GM12873 (cell line): Measurements from ENCODE around the gene CLMP.

Experiments
- TF ChIP-seq, protein P1 (sequence below): IDR thresholded peaks from 2 replicates; pipeline ENCODE4 v1.5.1; 2012; ENCODE audit warnings: low read depth, mild to moderate bottlenecking, moderate library complexity, low read length, control low read depth; ENCODE audit not compliant: insufficient read depth; ENCODE audit errors: missing control alignments

The CLMP gene

DNA sequence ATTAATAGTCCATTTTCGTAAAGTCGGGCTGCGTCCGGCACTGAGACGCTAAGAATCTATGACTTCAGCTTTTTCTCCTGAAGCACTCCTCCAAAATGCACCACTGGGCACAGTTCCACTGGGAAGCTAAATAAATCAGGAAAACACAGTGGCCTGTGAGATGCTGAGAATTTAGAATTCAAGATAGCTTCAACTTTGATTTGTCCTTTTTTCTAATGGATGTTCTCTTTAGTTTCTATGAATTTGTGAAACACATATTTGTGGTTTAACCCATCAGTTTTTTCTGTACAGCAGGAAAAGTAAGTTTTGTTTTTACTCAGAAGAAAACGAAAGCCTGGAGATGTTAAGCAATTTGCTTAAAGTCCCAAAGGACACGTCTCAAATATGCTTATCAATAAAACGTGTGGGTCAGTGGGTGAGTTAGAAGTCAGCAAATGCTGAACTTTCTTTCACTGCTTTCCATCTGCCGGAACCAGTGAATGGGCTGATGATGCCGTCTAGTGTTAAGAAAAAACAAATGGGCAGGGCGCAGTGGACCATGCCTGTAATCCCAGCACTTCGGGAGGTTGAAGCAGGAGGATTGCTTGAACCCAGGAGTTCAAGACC is 40.7 kb upstream of the CLMP start:
- TF ChIP-seq, protein P1, sequence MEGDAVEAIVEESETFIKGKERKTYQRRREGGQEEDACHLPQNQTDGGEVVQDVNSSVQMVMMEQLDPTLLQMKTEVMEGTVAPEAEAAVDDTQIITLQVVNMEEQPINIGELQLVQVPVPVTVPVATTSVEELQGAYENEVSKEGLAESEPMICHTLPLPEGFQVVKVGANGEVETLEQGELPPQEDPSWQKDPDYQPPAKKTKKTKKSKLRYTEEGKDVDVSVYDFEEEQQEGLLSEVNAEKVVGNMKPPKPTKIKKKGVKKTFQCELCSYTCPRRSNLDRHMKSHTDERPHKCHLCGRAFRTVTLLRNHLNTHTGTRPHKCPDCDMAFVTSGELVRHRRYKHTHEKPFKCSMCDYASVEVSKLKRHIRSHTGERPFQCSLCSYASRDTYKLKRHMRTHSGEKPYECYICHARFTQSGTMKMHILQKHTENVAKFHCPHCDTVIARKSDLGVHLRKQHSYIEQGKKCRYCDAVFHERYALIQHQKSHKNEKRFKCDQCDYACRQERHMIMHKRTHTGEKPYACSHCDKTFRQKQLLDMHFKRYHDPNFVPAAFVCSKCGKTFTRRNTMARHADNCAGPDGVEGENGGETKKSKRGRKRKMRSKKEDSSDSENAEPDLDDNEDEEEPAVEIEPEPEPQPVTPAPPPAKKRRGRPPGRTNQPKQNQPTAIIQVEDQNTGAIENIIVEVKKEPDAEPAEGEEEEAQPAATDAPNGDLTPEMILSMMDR = no peak

DNA sequence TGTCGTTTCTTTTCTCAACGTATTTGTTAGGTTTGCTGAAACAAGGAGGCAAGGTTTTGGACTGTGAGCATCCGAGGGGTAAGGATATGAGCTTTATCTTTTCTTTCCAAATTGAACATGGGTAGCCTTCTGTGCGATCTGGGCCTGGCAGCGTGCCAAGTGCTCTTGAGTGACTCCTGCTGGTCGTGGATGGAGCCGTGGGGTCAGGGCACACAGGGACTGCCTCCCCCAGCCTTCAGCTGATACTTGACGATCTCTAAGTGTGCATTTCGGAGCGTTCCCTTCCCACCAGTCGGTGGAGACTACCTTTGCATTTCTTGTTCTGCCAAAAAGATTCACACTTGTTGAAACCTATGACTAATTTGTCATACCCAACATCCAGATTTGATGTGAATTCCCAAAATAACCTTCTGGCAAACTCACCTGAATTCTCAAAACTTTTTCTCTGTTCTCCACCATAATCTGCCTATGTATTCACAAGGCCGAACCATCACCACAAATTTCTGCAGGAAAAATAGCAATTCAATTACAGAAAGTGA is 40.1 kb upstream of the CLMP start:
- TF ChIP-seq, protein P1 = peak; percentile 57

DNA sequence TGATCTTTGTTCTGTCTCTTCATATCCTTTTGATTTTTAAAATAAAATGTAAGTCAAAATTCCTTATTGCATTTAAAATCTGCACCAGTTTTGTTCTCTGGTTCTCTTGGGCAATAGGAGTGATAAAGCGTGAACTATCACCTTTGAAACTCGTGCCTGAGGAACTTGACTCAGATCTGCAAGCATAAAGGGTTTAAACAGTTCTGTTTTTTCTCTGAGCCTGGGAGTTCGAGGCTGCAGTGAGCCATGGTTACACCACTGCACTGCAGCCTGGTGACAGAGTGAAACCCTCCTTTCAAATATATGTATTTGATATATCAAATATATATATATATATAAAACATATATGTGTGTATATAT is 38.9 kb upstream of the CLMP start:
- TF ChIP-seq, protein P1 = no peak

DNA sequence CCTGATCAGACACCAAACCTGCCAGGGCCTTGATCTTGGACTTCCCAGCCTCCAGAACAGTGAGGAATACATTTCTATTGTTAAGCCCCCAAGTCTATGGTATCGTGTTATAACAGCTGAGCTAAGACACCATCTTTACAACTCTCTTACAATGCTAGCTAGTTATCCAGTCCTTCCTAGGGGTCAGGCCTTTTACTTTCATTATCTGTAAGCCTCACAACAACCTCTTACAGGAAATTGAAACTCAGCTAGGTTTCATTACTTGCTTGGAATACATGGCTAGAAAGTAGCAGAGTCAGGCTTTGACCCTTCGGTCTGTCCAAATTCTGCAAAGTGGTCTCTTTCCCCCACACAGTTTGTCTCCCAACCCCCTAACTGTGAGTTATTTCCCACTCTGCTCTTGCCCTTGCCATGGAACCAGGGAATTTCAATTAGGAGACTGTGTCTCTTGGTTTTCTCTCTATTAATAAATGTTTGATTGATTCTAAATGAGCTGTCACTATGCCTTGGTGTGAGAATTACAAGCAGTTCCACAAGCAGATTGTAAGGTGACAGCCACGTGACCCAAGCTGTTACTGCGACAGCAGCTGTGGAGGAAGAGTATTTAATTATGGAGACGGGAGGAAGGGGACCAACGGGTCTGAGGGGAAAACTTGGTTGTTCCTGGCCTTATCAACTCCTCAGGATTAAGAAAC is 38.4 kb upstream of the CLMP start:
- TF ChIP-seq, protein P1 = no peak

DNA sequence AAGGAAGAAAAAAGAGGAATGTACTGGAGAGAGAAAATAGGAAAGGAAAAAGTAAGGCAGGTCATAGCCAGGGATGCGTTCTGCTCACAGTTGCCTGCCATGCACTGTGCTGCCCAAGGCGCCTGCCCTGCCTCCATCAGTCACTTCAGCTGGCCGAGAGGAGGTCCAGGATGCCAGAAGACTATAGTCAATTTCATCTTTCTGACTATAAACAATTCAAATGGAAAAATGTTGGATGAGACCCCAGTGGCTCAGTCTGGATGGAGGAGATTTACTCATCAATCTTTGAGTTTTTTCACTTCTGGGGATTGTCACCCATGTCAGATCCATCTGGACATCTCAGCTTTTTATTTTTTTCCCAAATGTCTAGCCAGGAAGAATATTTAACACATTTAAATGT is 36.7 kb upstream of the CLMP start:
- TF ChIP-seq, protein P1 = no peak

DNA sequence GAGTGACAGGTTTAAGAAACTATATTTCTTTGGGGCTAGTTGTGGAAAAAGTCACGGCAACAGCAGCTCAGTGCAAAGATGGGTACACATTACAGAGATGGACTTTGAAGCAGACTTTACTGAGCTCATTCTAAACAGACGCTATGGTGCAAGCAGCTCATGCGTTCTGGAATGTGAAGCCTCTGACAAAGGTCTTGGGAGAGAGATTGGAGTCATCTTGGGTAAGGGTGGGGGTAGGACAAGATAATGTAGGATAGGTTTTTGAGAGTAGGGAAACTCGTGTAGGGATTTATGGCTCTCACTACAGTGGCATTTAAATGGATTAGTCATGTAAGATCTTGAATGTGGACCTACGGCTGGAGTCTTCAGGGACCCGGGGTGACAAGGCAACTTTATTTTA is 36.2 kb upstream of the CLMP start:
- TF ChIP-seq, protein P1 = no peak

DNA sequence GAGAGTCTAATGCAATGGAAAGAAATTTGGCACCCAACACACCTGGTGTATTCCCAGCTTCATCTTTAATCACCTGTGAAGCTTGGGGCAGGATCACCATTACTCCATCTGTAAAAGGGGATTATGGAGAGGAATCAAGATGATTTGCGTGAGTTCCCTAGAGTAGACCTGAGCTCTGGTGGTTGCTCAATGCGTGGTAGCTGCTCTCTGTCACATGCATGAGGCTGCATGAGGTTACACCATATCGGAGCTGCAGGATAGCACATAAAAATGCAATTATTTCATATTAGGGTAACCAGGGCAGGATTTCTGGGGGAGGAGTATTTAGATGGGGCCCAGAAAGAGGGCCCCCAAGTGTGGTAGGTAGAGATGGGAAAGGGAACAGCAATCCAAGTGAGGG is 35.3 kb upstream of the CLMP start:
- TF ChIP-seq, protein P1 = no peak
